T-helper 2 cell treated with Interferon-gamma antibody and Interleukin-4, amounts not matched to agents 5 μg/mL and 100 μg/mL, for 36 hours (primary cell): Measurements from ENCODE around the gene SLC5A11.

ENCODE experiments used
- DNase-seq: peaks from one replicate; pipeline ENCODE4 v3.0.0; 2021; ENCODE audit warnings: low spot score
- H3K27ac Mint-ChIP-seq: one replicate; pipeline ENCODE4 v1.8.0; 2021; ENCODE audit warnings: mild to moderate bottlenecking, mixed read lengths
- H3K27me3 Mint-ChIP-seq: one replicate; pipeline ENCODE4 v1.8.0; 2021; ENCODE audit warnings: low read depth, mixed read lengths
- H3K36me3 Mint-ChIP-seq: one replicate; pipeline ENCODE4 v1.8.0; 2021; ENCODE audit warnings: low read depth, mixed read lengths
- H3K4me1 Mint-ChIP-seq: one replicate; pipeline ENCODE4 v1.8.0; 2021; ENCODE audit warnings: low read depth, mixed read lengths
- H3K4me3 Mint-ChIP-seq: one replicate; pipeline ENCODE4 v1.8.0; 2022; ENCODE audit warnings: mild to moderate bottlenecking, moderate library complexity, mixed read lengths
- H3K9me3 Mint-ChIP-seq: one replicate; pipeline ENCODE4 v1.8.0; 2021; ENCODE audit warnings: mixed read lengths

SLC5A11 gene

DNA sequence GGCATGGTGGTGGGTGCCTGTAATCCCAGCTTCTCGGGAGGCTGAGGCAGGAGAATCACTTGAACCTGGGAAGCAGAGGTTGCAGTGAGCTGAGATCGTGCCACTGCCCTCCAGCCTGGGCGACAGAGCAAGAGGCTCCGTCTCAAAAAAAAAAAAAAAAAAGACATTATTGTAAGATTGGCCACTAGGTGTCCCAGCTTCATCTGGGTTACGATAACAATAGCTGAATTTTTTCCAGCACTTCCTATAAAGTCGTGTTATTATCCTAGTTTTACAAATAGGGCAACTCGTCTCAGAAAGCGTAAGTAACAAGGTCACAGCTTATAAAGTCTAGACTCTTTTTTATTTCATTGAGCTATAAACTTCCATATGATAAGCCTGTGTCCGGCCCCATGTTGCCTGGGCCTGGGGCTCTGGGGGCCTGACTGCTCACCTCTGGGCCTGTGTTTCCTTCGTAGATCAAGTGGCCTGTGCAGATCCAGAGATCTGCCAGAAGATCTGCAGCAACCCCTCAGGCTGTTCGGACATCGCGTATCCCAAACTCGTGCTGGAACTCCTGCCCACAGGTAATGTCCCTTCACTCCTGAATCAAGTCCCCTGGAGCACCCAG lies 60.5 kb downstream of the SLC5A11 start:
- Mint-ChIP-seq H3K27ac (no peak overlapping the region), H3K9me3 (no peaks in the 10 kb centered on the region)
- no peak for DNase-seq

DNA sequence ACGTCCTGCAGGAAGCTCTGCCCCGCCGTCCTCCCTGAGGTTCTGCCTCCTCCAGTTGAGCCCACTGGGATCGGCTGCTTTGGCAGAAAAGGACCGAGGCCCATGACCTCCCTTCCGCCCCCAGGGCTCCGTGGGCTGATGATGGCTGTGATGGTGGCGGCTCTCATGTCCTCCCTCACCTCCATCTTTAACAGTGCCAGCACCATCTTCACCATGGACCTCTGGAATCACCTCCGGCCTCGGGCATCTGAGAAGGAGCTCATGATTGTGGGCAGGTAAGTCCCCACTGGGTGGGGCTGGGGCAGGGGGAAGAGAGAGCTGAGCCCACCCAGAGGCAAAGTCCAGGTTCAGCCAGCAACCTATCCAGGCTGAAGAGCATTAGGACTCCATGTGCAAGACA lies 61.1 kb downstream of the SLC5A11 start:
- no peaks in the 10 kb centered on the region for H3K36me3 Mint-ChIP-seq
- H3K4me3 Mint-ChIP-seq, result no peak overlapping the region
- no peak overlapping the region for H3K27ac Mint-ChIP-seq
- H3K27me3 Mint-ChIP-seq, result peaks cover 3% of the 10 kb centered on the region
- no peak for DNase-seq
- H3K4me1 Mint-ChIP-seq, result no peaks in the 10 kb centered on the region
- H3K9me3 Mint-ChIP-seq, result no peaks in the 10 kb centered on the region

More for the DNA sequence above, 60.5 kb downstream of the SLC5A11 start:
- Mint-ChIP-seq H3K27me3 (peaks cover 3% of the 10 kb centered on the region), H3K4me1 (no peaks in the 10 kb centered on the region), H3K4me3 (no peak overlapping the region), H3K36me3 (no peaks in the 10 kb centered on the region)

DNA sequence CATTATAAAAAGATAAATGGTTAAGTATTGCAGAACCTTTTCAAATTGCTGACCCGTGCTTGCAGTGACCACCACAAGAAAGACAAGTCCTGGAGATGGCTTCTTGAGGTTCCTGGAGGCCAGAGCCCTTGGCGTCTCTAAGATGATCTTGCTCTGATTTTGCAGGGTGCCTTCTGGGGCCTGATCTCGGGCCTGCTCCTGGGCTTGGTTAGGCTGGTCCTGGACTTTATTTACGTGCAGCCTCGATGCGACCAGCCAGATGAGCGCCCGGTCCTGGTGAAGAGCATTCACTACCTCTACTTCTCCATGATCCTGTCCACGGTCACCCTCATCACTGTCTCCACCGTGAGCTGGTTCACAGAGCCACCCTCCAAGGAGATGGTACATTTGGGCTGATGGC lies 63.0 kb downstream of the SLC5A11 start:
- Mint-ChIP-seq H3K4me1 (no peaks in the 10 kb centered on the region), H3K4me3 (no peak overlapping the region), H3K36me3 (no peaks in the 10 kb centered on the region), H3K27ac (no peak overlapping the region), H3K9me3 (no peaks in the 10 kb centered on the region), H3K27me3 (no peaks in the 10 kb centered on the region)
- no peak for DNase-seq

DNA sequence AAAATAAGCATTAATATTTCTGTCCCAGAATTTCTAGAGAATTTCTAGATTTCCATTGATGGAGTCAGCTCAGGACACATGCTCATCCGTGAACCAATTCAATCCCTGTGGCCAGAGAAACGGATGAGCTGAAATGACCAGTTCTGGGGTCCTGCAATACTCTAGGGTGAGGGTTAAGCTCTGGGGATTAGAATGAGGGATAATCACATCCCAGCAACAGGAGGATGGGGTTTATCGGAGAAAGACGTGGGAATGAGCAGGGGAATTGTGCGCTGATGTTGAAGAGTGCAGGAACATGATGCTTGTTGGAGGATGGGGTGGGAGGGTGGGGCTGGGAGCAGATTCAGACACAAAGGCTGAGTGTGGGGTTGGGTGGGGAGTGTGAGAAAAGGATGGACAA lies 64.1 kb downstream of the SLC5A11 start:
- Mint-ChIP-seq H3K4me1 (no peaks in the 10 kb centered on the region), H3K9me3 (no peaks in the 10 kb centered on the region), H3K36me3 (no peaks in the 10 kb centered on the region), H3K4me3 (no peak overlapping the region), H3K27me3 (no peaks in the 10 kb centered on the region), H3K27ac (no peak overlapping the region)
- no peak for DNase-seq

DNA sequence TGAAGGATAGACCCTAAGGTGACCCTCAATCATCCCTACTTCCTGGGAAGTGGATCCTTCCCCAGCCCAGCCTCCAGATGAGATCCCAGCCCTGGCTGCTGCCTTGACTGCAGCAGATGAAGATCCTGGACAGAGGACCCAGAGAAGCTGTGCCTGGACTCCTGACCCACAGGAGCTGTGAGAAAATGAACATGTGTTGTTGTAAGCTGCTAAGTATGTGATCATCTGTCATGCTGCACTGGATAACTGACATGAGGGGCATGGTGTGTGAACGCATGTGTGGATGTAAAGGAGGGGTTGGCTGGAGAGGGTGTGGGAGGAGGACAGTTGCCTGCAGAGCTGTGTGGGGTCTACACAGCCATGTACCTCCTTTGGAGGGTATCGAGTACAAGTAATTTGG lies 69.3 kb downstream of the SLC5A11 start:
- Mint-ChIP-seq H3K27me3 (no peaks in the 10 kb centered on the region), H3K9me3 (no peaks in the 10 kb centered on the region), H3K4me3 (no peak overlapping the region), H3K36me3 (peaks cover 5% of the 10 kb centered on the region), H3K27ac (no peak overlapping the region), H3K4me1 (no peaks in the 10 kb centered on the region)
- no peak for DNase-seq

DNA sequence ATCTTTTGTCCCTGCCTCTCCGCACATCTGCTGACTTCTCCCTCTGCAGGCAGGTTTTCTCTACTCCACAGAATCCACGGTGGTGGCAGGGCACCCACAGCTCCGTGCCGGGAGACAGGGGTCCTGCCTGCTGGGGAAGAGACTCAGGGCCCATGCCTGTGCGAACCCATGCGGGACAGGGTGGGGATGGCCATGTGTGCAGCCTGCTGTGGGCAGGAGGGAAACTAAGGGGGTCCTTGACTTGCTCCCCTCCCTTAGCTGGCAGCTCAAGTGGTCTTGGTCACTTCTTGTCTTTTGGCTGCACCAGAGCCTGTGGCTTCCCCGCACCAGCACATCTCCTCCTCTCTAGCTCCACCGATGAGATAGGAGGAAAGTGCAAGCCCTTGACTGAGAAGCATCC lies 69.8 kb downstream of the SLC5A11 start:
- no peak overlapping the region for H3K27ac Mint-ChIP-seq

DNA sequence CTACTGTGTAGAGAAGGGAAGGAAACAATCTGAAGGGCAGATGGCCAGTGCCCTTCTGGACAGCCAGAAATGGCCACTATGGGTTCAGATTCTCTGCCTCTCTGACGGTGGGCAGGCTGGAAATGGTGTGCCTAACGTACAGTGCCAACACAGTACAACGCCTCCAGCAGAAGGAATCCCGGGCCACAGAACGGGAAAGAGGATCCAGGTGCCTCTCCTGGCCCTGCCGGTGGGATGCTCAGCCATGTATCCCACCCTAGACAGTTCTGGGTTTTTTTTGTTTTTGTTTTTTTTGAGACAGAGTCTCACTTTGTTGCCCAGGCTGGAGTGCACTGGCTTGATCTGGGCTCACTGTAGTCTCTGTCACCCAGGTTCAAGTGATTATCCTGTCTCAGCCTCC lies 71.5 kb downstream of the SLC5A11 start:
- no peak for DNase-seq
- Mint-ChIP-seq H3K4me1 (no peaks in the 10 kb centered on the region), H3K4me3 (no peak overlapping the region), H3K27me3 (no peaks in the 10 kb centered on the region), H3K9me3 (no peaks in the 10 kb centered on the region), H3K27ac (no peak overlapping the region), H3K36me3 (peaks cover 5% of the 10 kb centered on the region)

More for the DNA sequence above, 69.8 kb downstream of the SLC5A11 start:
- H3K9me3 Mint-ChIP-seq, result no peaks in the 10 kb centered on the region
- H3K4me1 Mint-ChIP-seq, result no peaks in the 10 kb centered on the region
- H3K27me3 Mint-ChIP-seq, result no peaks in the 10 kb centered on the region
- H3K36me3 Mint-ChIP-seq, result peaks cover 5% of the 10 kb centered on the region
- DNase-seq, result no peak
- no peak overlapping the region for H3K4me3 Mint-ChIP-seq

DNA sequence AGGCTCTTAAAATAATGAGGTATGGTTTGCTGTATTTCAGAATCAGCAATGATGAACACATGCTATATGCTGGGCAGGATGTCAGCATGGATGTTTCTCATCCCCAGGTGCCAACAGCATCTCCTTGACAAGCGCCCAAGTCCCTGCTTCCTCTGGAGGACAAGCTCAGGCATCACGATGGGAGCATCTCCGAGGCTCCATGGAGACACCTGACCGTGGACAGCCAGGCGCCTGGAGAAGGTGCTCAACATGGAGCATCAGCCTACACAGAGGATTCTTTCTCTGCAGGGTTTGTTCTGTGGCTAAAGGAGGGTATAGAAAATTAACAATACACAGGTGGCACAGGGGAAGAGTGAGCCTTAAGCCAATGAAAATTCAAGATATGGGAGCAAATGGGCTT lies 72.1 kb downstream of the SLC5A11 start:
- H3K4me3 Mint-ChIP-seq, result no peak overlapping the region
- no peak overlapping the region for H3K27ac Mint-ChIP-seq
- H3K36me3 Mint-ChIP-seq, result peaks cover 7% of the 10 kb centered on the region
- no peaks in the 10 kb centered on the region for H3K4me1 Mint-ChIP-seq
- no peaks in the 10 kb centered on the region for H3K9me3 Mint-ChIP-seq
- DNase-seq, result no peak
- no peaks in the 10 kb centered on the region for H3K27me3 Mint-ChIP-seq

DNA sequence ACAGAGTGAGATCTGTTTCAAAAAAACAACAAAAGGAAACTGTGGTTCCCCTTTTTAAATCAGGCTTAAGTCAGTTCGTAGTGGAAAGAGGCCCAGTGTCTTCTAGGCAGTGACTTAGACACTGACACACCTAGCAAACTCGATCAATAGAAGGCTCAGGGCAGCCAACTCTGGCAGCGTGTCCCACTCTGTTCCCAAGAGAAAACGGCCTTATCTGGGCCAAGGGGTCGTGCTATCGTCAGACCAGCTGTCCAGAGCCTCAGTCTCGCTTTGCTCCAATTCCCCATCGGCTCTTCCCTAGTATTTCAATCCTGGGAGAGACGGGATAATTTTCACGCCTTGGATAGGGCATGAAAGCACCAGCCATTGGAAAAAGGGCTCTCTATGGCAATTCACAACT lies 72.9 kb downstream of the SLC5A11 start:
- Mint-ChIP-seq H3K9me3 (no peaks in the 10 kb centered on the region), H3K4me3 (no peak overlapping the region), H3K36me3 (peaks cover 9% of the 10 kb centered on the region), H3K27me3 (no peaks in the 10 kb centered on the region), H3K27ac (no peak overlapping the region), H3K4me1 (no peaks in the 10 kb centered on the region)
- DNase-seq, result no peak

DNA sequence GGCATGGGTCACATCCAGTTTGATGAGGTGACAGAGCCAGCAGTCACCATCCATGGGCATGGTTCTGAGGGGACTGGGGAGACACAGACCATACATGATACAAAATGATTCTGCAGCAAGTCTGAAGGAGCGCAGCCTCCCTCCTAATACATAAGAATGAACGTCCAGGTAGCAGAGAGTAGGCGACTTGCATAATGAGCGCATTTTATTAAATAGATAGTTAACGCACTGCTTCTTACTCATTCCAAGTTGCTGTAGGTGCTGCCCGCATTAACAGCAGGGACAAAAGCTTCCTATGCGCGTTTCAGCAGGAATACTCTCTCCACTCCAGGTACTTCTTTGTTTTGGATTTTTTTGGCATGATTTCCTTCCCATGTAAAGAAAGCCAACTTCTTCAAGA lies 73.8 kb downstream of the SLC5A11 start:
- Mint-ChIP-seq H3K4me1 (no peaks in the 10 kb centered on the region), H3K9me3 (no peaks in the 10 kb centered on the region), H3K4me3 (no peak overlapping the region), H3K27ac (no peak overlapping the region), H3K36me3 (peaks cover 9% of the 10 kb centered on the region), H3K27me3 (no peaks in the 10 kb centered on the region)
- no peak for DNase-seq

DNA sequence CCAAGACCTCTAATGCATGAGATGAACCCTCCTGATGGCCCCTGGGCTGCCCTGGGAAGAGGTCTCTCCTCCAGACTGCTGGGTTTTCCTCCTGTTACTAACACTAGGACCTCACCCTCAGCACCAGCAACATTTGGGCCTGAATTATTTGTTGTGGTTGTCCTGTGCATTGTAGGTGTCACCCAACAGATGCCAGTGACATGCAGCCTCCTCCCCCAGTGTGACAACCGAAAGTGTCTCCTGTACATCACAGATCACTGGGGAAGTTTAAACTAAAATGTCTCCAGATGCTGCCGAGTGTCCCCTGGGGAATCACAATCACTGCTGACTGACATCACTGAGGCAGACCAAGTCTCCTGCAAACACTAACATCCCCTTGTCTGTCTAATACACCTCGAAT lies 74.8 kb downstream of the SLC5A11 start:
- peaks cover 9% of the 10 kb centered on the region for H3K36me3 Mint-ChIP-seq
- H3K4me3 Mint-ChIP-seq, result no peak overlapping the region
- H3K27ac Mint-ChIP-seq, result no peak overlapping the region
- no peaks in the 10 kb centered on the region for H3K9me3 Mint-ChIP-seq
- H3K4me1 Mint-ChIP-seq, result no peaks in the 10 kb centered on the region
- no peaks in the 10 kb centered on the region for H3K27me3 Mint-ChIP-seq
- DNase-seq, result no peak

DNA sequence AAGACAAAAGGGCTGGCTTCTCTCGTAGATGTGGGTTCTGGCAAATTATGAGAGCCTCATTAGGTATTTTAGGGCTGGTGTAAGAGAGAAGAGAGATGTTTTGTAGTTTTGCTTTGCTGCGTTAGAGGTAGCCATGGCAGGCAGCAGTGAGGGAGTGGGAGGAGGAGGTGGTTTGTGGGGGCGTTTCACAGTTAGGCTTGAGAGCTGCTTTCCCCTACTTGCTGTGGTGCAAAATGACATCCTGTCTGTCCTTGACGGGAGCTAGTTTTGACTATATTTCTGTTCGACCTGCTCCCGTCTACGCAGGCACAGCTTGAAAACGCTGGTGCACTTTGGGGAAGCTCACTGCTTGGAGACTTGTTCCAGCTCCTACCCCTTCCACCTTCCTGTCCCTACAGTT lies 75.5 kb downstream of the SLC5A11 start:
- H3K27me3 Mint-ChIP-seq, result no peaks in the 10 kb centered on the region
- no peak overlapping the region for H3K27ac Mint-ChIP-seq
- H3K9me3 Mint-ChIP-seq, result no peaks in the 10 kb centered on the region
- peaks cover 9% of the 10 kb centered on the region for H3K36me3 Mint-ChIP-seq
- no peaks in the 10 kb centered on the region for H3K4me1 Mint-ChIP-seq
- H3K4me3 Mint-ChIP-seq, result no peak overlapping the region
- DNase-seq, result no peak

DNA sequence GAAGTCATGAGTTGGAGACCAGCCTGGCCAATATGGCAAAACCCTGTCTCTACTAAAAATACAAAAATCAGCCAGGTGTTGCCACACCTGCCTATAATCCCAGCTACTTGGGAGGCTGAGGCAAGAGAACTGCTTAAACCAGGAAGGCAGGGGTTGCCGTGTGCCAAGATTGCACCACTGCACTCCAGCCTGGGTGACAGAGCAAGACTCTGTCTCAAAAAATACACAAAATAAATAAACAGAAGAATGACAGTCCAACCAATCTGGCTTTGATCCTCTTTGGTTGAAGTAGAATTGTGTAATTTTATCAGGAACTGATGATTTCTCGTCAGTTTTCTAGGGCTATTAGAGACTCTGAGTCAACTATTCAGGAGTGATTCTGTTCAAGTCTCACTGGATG lies 79.4 kb downstream of the SLC5A11 start:
- Mint-ChIP-seq H3K4me1 (no peaks in the 10 kb centered on the region), H3K27ac (no peak overlapping the region), H3K36me3 (peaks cover 8% of the 10 kb centered on the region)

DNA sequence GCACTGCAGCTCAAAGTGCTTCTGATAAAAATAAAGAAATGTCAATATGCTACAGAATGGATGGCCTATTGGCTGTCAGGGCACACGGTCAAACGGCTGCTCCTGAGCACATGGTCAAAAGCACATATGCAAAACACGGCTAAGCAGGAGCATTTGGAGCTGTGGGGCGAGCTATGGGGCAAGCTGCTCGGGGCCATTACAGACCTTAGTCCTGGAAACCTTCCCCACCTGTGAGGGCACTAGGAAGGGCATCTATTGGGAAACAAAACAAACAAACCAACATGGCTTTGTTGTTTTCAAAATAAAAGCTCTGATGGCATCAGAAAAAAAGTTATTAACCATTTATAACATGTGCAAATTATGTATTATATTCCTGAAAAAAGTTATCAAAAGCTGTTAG lies 83.6 kb downstream of the SLC5A11 start:
- DNase-seq, result no peak
- Mint-ChIP-seq H3K36me3 (peaks cover 25% of the 10 kb centered on the region), H3K27me3 (no peaks in the 10 kb centered on the region), H3K4me3 (no peak overlapping the region), H3K4me1 (no peaks in the 10 kb centered on the region), H3K27ac (no peak overlapping the region), H3K9me3 (no peaks in the 10 kb centered on the region)

More for the DNA sequence above, 79.4 kb downstream of the SLC5A11 start:
- DNase-seq, result no peak
- Mint-ChIP-seq H3K27me3 (no peaks in the 10 kb centered on the region), H3K4me3 (no peak overlapping the region), H3K9me3 (no peaks in the 10 kb centered on the region)

DNA sequence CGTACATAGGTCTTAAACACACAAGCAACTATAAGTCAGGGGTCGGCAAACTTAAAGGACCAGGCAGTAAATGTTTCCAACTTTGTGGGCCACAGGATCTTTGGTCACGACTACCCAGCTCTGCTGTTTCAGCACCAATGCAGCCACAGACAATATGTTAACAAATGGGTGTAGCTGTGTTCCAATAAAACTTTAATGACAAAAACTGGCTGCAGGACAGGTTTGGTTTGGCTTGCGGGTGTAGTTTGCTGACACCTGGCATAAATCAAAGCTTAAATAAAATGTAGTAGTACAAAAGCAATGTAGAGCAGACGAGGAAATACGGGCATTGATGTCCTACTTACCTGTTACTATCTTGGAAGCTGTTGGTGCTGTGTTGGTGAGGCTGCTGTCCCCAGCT lies 84.7 kb downstream of the SLC5A11 start:
- Mint-ChIP-seq H3K9me3 (no peaks in the 10 kb centered on the region), H3K4me3 (no peak overlapping the region), H3K27ac (no peak overlapping the region), H3K36me3 (peaks cover 34% of the 10 kb centered on the region), H3K4me1 (no peaks in the 10 kb centered on the region), H3K27me3 (no peaks in the 10 kb centered on the region)
- no peak for DNase-seq
